ENCODE measurements around the gene ADH4.

Gene ADH4

DNA sequence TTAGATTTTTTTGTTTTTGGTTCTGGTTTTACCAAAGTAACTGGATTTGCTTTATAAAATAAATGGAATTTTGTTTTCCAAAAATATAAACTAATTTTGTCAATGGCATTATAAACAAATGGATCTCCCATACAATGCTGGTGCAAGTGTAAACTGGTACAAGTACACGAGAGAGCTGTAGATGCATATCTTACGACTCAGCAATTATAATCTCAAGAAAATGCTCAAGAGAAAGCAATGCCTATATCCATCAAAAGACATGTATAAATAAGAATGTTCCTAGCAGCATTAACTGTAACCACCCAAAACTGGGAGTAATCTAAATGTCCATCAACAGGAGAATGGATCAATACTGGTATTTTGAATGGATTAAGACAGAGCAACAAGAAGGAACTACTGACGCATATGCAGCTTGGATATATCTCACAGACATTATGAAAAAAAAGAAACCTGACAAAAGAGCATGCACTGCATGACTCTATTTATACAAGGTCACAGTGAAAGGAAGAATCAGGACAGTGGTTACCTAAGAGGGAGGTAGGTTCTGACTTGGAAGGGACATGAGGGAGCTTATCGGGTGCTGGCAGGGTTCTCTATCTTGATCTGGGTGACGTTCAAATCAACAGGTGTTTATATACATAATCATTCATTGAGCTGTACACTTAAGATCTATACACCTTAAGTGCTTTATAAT, 65.0 kb downstream of the ADH4 start:
- no peak for DNase-seq

DNA sequence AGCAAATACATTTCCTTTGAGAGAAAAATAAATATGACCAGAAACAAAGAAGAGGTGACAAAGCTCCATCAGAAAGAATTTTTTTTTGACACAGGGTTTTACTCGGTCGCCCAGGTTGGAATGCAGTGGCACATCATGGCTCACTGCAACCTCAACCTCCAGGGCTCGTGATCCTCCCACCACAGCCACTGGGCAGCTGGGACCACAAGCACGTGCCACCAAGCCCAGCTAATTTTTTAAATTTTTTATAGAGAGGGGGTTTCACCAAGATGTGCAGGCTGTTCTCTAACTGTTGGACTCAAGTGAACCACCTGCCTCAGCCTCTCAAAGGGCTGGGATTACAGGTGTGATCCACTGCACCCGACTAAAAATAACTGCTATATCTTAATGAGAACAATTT, 65.8 kb downstream of the ADH4 start:
- DNase-seq = no peak

DNA sequence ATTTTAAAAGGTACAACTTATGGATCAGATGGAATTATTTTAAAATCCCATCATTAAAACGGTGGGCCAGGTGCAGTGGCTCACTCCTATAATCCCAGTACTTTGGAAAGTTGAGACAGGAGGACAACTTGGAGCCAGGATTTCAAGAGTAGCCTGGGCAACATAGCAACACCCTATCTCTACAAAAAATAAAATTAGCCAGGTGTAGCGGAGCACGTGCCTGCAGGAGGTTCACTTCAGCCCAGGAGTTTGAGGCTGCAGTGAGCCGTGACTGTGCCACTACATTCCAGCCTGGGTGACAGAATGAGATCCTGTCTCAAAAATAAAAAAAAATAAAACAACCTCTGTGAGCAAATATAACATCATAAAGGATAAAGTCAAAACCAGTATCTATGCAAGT, 66.9 kb downstream of the ADH4 start:
- no peak for DNase-seq

DNA sequence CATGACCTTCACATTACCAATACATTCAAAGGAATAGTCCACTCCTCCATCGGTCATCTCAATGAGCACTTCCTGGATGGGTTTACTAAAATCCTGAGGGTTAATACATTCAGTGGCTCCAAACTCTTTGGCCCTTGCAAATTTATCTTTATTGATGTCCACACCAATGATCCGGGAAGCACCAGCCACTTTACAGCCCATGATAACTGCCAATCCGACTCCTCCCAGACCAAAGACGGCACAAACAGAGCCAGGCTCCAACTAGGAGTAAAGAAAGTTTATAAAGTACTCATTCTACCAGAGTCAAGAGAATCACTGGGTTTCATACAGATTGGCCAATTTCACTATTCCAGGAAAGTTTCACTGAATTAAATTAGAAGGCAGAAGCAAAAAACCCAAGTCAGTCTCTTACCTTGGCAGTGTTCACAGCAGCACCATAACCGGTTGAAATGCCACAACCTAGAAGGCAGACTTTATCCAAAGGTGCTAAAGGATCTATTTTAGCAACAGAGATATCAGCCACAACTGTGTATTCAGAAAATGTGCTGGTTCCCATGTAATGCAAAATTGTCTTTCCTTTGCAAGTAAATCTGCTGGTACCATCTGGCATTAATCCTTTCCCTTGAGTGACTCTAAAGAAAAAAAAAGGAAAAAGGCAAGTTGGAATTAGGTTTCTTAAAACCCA, 67.7 kb downstream of the ADH4 start:
- DNase-seq = no peak

- no peak for DNase-seq
Observed at GRCh38 chr4:99074816-99075215, 69.3 kb downstream of the ADH4 start.

All from NCI-H1694 treated with DMSO at 0.1 percent for 48 hours (cell line).